IMR-90 (cell line): Measurements from ENCODE around the gene WDR6. TPM values are rescaled to one million over a fixed set of nuclear protein-coding genes. Genes with fewer than 3 reads are reported as not detected.
A peak's percentile ranks its signal among the peaks of the same experiment; 100 is the strongest.

ENCODE experiments used
- ATAC-seq: fragments of 200-7000 bp; cut with Tn5 transposase; 2 replicates; pipeline ENCODE4 v1.9.1; 2020; ENCODE audit warnings: low read depth, mild to moderate bottlenecking, moderate library complexity
- BruUV-seq: library from RNA; stranded (reverse); fragments of 400-500 nt; replicated peaks from 2 replicates; lab custom pipeline; 2021; lab: Mats Ljungman, UMichigan
- CTCF ChIA-PET: fragments of 300-600 bp; formaldehyde crosslinking; extraction: SDS; loops from one replicate; lab custom pipeline; 2021; ENCODE audit warnings: antibody characterized with exemption; lab: Yijun Ruan, JAX
- POLR2A ChIA-PET: fragments of 300-600 bp; sonication (Branson Sonifier 250); formaldehyde crosslinking; loops from one replicate; lab custom pipeline; 2022; ENCODE audit warnings: antibody characterized with exemption; ENCODE audit not compliant: unreplicated experiment; lab: Charles Lee
- DNase-seq: peaks from one replicate; pipeline ENCODE4 v3.0.0; 2013
- H2AFZ ChIP-seq: replicated peaks from 2 replicates; pipeline ENCODE3; 2013; ENCODE audit warnings: low read length, mild to moderate bottlenecking; ENCODE audit not compliant: poor library complexity
- H2AK5ac ChIP-seq: 2 replicates; pipeline ENCODE4 v1.6.1; 2013; ENCODE audit warnings: low read depth, low read length, inconsistent platforms
- H2AK9ac ChIP-seq: replicated peaks from 2 replicates; pipeline ENCODE3; 2013; ENCODE audit warnings: mild to moderate bottlenecking, low read depth, low read length, moderate library complexity; ENCODE audit not compliant: poor library complexity
- H2BK120ac ChIP-seq: 2 replicates; pipeline ENCODE4 v1.6.1; 2013; ENCODE audit warnings: low read depth, low read length, inconsistent platforms
- H2BK15ac ChIP-seq: 3 replicates; pipeline ENCODE4 v1.6.1; 2013; ENCODE audit warnings: low read depth, low read length, inconsistent platforms
- H2BK20ac ChIP-seq: 2 replicates; pipeline ENCODE4 v1.6.1; 2013; ENCODE audit warnings: low read depth, mild to moderate bottlenecking, inconsistent platforms, low read length, moderate library complexity
- H2BK5ac ChIP-seq: 2 replicates; pipeline ENCODE4 v1.6.1; 2013; ENCODE audit warnings: mild to moderate bottlenecking, low read depth, low read length, inconsistent platforms; ENCODE audit not compliant: poor library complexity, severe bottlenecking
- H3K14ac ChIP-seq: replicated peaks from 2 replicates; pipeline ENCODE4 v1.6.1; 2013; ENCODE audit warnings: low read depth, low read length, inconsistent platforms
- H3K18ac ChIP-seq: 2 replicates; pipeline ENCODE4 v1.6.1; 2013; ENCODE audit warnings: low read depth, low read length, control low read depth
- H3K23ac ChIP-seq: 2 replicates; pipeline ENCODE4 v1.6.1; 2013; ENCODE audit warnings: low read depth, low read length, inconsistent platforms
- H3K27ac ChIP-seq: 2 replicates; pipeline ENCODE4 v1.5.1; 2013; ENCODE audit warnings: mild to moderate bottlenecking, control low read depth, low read length; ENCODE audit not compliant: insufficient read depth
- H3K27me3 ChIP-seq: 2 replicates; pipeline ENCODE4 v1.6.1; 2013; ENCODE audit warnings: low read length; ENCODE audit not compliant: control insufficient read depth, insufficient read depth
- H3K36me3 ChIP-seq: 2 replicates; pipeline ENCODE4 v1.6.1; 2013; ENCODE audit warnings: low read length, mixed read lengths; ENCODE audit not compliant: control insufficient read depth, insufficient read depth
- H3K4ac ChIP-seq: 2 replicates; pipeline ENCODE4 v1.6.1; 2013; ENCODE audit warnings: low read depth, low read length, inconsistent platforms
- H3K4me1 ChIP-seq: 2 replicates; pipeline ENCODE4 v1.6.1; 2013; ENCODE audit warnings: low read length, mixed read lengths; ENCODE audit not compliant: control insufficient read depth, insufficient read depth
- H3K4me2 ChIP-seq: 2 replicates; pipeline ENCODE4 v1.6.1; 2013; ENCODE audit warnings: low read depth, mild to moderate bottlenecking, control low read depth, low read length, moderate library complexity
- H3K4me3 ChIP-seq: 2 replicates; pipeline ENCODE4 v1.5.1; 2013; ENCODE audit warnings: low read depth, mild to moderate bottlenecking, control low read depth, low read length, moderate library complexity; ENCODE audit not compliant: insufficient read depth
- H3K56ac ChIP-seq: 2 replicates; pipeline ENCODE4 v1.6.1; 2013; ENCODE audit warnings: low read length, inconsistent platforms; ENCODE audit not compliant: insufficient read depth; ENCODE audit errors: extremely low read depth
- H3K79me1 ChIP-seq, 2 experiments: 2 replicates each; pipeline ENCODE4 v1.6.1; 2013; ENCODE audit warnings: low read length in 2 of 2, inconsistent platforms in 1 of 2, low read depth in 1 of 2
- H3K9ac ChIP-seq: 2 replicates; pipeline ENCODE4 v1.6.1; 2013; ENCODE audit warnings: low read depth, low read length, control low read depth
- H3K9me1 ChIP-seq: 2 replicates; pipeline ENCODE4 v1.6.1; 2013; ENCODE audit warnings: low read length, inconsistent platforms; ENCODE audit not compliant: insufficient read depth
- H3K9me3 ChIP-seq: 2 replicates; pipeline ENCODE4 v1.6.1; 2013; ENCODE audit warnings: low read length; ENCODE audit not compliant: control insufficient read depth, insufficient read depth
- H4K20me1 ChIP-seq: 2 replicates; pipeline ENCODE4 v1.6.1; 2013; ENCODE audit warnings: low read length, inconsistent platforms; ENCODE audit not compliant: insufficient read depth
- H4K5ac ChIP-seq: 2 replicates; pipeline ENCODE4 v1.6.1; 2013; ENCODE audit warnings: mild to moderate bottlenecking, low read depth, low read length, control low read depth
- H4K8ac ChIP-seq, 2 experiments: 2 replicates each; pipeline ENCODE4 v1.6.1; 2013; ENCODE audit warnings: low read depth in 2 of 2, low read length in 2 of 2, control low read depth in 1 of 2, inconsistent platforms in 1 of 2
- H4K91ac ChIP-seq: 2 replicates; pipeline ENCODE4 v1.6.1; 2013; ENCODE audit warnings: low read depth, low read length, inconsistent platforms; ENCODE audit not compliant: insufficient read depth
- ELK1 ChIP-seq: fragments of 150-350 bp; IDR thresholded peaks from 2 replicates; pipeline ENCODE4 v1.6.1; 2016; ENCODE audit warnings: low read depth, mild to moderate bottlenecking, low read length, moderate library complexity, borderline replicate concordance
- WGBS, 2 experiments: methylation state at CpG; one replicate each; pipeline versions ENCODE4 v1.1.5 to v1.1.7; 2013; ENCODE audit warnings: missing lambda C conversion rate in 2 of 2; ENCODE audit not compliant: insufficient read length in 1 of 2; ENCODE audit errors: extremely low coverage in 2 of 2; 5-methylcytosine and 5-hydroxymethylcytosine counted together
- dilution Hi-C: fragments of 300-500 bp; cut with HindIII; formaldehyde crosslinking; loops from one replicate; pipeline ENCODE4 v1.14.3; 2018; ENCODE audit warnings: low sequenced_read_pairs; ENCODE audit not compliant: unreplicated experiment
- in situ Hi-C: fragments of 300-500 bp; cut with MboI; formaldehyde crosslinking; loops from 3 replicates; pipeline ENCODE4 v1.14.3; 2019; ENCODE audit warnings: low sequenced_read_pairs, inconsistent platforms, mixed read lengths
- intact Hi-C: fragments of 100-400 bp; cut with micrococcal nuclease; formaldehyde crosslinking; loops from 2 replicates; pipeline ENCODE4 v1.10.0; 2022
- polyA plus RNA-seq, 3 experiments: library from polyadenylated mRNA; depleted of rRNA; stranded (reverse); fragments of >200 nt; gene quantifications; 2 replicates each; pipeline ENCODE4 v1.2.3, GENCODE V29; 2012; ENCODE audit warnings: low replicate concordance in 1 of 3
- total RNA-seq: library from RNA; depleted of rRNA; stranded (reverse); fragments of >200 nt; gene quantifications from 2 replicates; pipeline ENCODE4 v1.2.3, GENCODE V29; 2012

The WDR6 gene
- total and polyA plus RNA-seq, 2 of the 4 experiments (the other 2 are of a cell fraction) = 60.9 to 160 TPM

- peaks cover 59% of the 10 kb centered on the region for H3K36me3 ChIP-seq
- H3K23ac ChIP-seq = 0 out of 2 replicates have a peak overlapping the region, but pooled peaks have one; percentile 20
- intact Hi-C loops (no loop called here), in situ Hi-C loops (no loop called here), dilution Hi-C loops (no loop called here)
- no peaks in the 10 kb centered on the region for H3K9me3 ChIP-seq
- peaks cover 16% of the 10 kb centered on the region for H4K20me1 ChIP-seq
- no TSS peak for BruUV-seq
- peaks cover 32% of the 10 kb centered on the region for H3K9me1 ChIP-seq
- no peak overlapping the region for H3K56ac ChIP-seq
- H2BK20ac ChIP-seq = no peak overlapping the region
- no peaks in the 10 kb centered on the region for H3K27me3 ChIP-seq
- no peak overlapping the region for H3K18ac ChIP-seq
- H2AFZ ChIP-seq = no peak overlapping the region
- no peak overlapping the region for H4K91ac ChIP-seq
- no peak overlapping the region for H4K5ac ChIP-seq
- H2BK15ac ChIP-seq = no peak overlapping the region
- no peak overlapping the region for H3K27ac ChIP-seq
- ATAC-seq (no peak), DNase-seq (no peak)
- peak overlapping the region in 1 of 2 experiments; percentile 6; a peak in 1 of 4 replicates for H4K8ac ChIP-seq
- H3K4ac ChIP-seq = no peak overlapping the region
- H3K4me2 ChIP-seq = no peak overlapping the region
- H2BK120ac ChIP-seq = no peak overlapping the region
- peaks cover 33 to 69% of the 10 kb centered on the region in 2 experiments for H3K79me1 ChIP-seq
- no peak overlapping the region for H3K4me3 ChIP-seq
- WGBS, 2 experiments = 100% methylated on average over 3 of the region's 9 CpGs; no CpG with 5 or more reads in 1 of the 2 experiments
- H2AK5ac ChIP-seq = peak overlapping the region; percentile 12
- peak overlapping the region; percentile 11 for H2AK9ac ChIP-seq
- no peak overlapping the region for H3K14ac ChIP-seq
- ChIA-PET CTCF (no interaction called here), POLR2A (no interaction called here)
- no peak overlapping the region for H3K9ac ChIP-seq
- H3K4me1 ChIP-seq = peaks cover 5% of the 10 kb centered on the region
- no peak for TF ChIP-seq ELK1
- no peak overlapping the region for H2BK5ac ChIP-seq
Measured at GRCh38 chr3:49027634-49028033, 20.4 kb downstream of the WDR6 start.
